NOMO-1 treated with DMSO at 0.1 percent for 48 hours (cell line): ENCODE data around the gene LRSAM1.
A peak's percentile ranks its signal among the peaks of the same experiment; 100 is the strongest.

ENCODE experiments used
- DNase-seq: peaks from one replicate; lab custom pipeline; 2025; ENCODE audit not compliant: unreplicated experiment; lab: John Stamatoyannopoulos, UW

Gene LRSAM1

GRCh38 chr9:127450830-127451607 is at the start of gene LRSAM1, which contains the start of gene RPL12:
LRSAM1 (plus strand) TSS chr9:127451510; CDS start chr9:127454528, 3,018 bp downstream.
RPL12 (minus strand) TSS chr9:127451406; CDS start chr9:127451317, 89 bp downstream.
- DNase-seq, result peak; percentile 86

- DNase-seq, result no peak
Measured at GRCh38 chr9:127402401-127403090, 48.8 kb upstream of the LRSAM1 start.

- DNase-seq, result no peak
Measured at GRCh38 chr9:127403507-127404192, 47.7 kb upstream of the LRSAM1 start.

- DNase-seq, result no peak
Measured at GRCh38 chr9:127404631-127405030, 46.7 kb upstream of the LRSAM1 start.

- no peak for DNase-seq
Measured at GRCh38 chr9:127405344-127406125, 45.8 kb upstream of the LRSAM1 start.

- no peak for DNase-seq
Measured at GRCh38 chr9:127406799-127407491, 44.4 kb upstream of the LRSAM1 start.

- DNase-seq, result no peak
Measured at GRCh38 chr9:127407492-127407843, 43.8 kb upstream of the LRSAM1 start.

GRCh38 chr9:127411122-127411521 is 40.2 kb upstream of the LRSAM1 start:
- peak; percentile 68 for DNase-seq

- DNase-seq, result no peak
Measured at GRCh38 chr9:127415141-127415540, 36.2 kb upstream of the LRSAM1 start.

GRCh38 chr9:127415657-127416056 is 35.7 kb upstream of the LRSAM1 start:
- DNase-seq, result no peak

- DNase-seq, result no peak
Measured at GRCh38 chr9:127417131-127418036, 33.9 kb upstream of the LRSAM1 start.

- no peak for DNase-seq
Measured at GRCh38 chr9:127418037-127418471, 33.3 kb upstream of the LRSAM1 start.

GRCh38 chr9:127419348-127419747 is 32.0 kb upstream of the LRSAM1 start:
- no peak for DNase-seq

- DNase-seq, result no peak
Measured at GRCh38 chr9:127421057-127421456, 30.3 kb upstream of the LRSAM1 start.

GRCh38 chr9:127422133-127422782 is 29.1 kb upstream of the LRSAM1 start:
- DNase-seq, result no peak

- DNase-seq, result no peak
Measured at GRCh38 chr9:127422787-127423186, 28.5 kb upstream of the LRSAM1 start.

- no peak for DNase-seq
Measured at GRCh38 chr9:127423476-127423933, 27.8 kb upstream of the LRSAM1 start.

- DNase-seq, result peak; percentile 89
Measured at GRCh38 chr9:127423934-127424675, 27.2 kb upstream of the LRSAM1 start, which contains the start of gene ZNF79. ZNF79 (plus strand) TSS chr9:127424382; CDS start chr9:127424788, 406 bp downstream.
